OCI-LY1 (cell line): ENCODE measurements around the gene LCP2.

Experiments
- CTCF ChIP-seq: fragments of 200-600 bp; sonication (generic), shearing (Covaris generic); IDR thresholded peaks from 2 replicates; pipeline ENCODE4 v1.5.1; 2017; ENCODE audit warnings: mild to moderate bottlenecking, antibody characterized with exemption, low read length, moderate library complexity, mixed read lengths
- EZH2 ChIP-seq: fragments of 200-600 bp; sonication (generic), shearing (Covaris generic); IDR thresholded peaks from 2 replicates; pipeline ENCODE4 v1.8.0; 2017; ENCODE audit warnings: borderline replicate concordance, mixed run types, mild to moderate bottlenecking, antibody characterized with exemption, low read length, moderate library complexity, mixed read lengths

- TF ChIP-seq CTCF (no peak), EZH2 (no peak)
These were observed 64.2 kb downstream of the LCP2 start for GRCh38 chr5:170233358-170233892.
